Hypothalamus (tissue), 51 donors: ENCODE results near the gene ZC3H10.
A peak's percentile ranks its signal among the peaks of the same experiment; 100 is the strongest.
"Not testable (repeated sequence)": the region's sequence is repeated elsewhere in the genome, so short reads cannot be mapped to it uniquely, and the experiment has no call there.

Experiments
- DNase-seq, 51 donors: peaks; one replicate each; lab custom pipeline; 2025; lab: John Stamatoyannopoulos, UW

ZC3H10 gene, protein sequence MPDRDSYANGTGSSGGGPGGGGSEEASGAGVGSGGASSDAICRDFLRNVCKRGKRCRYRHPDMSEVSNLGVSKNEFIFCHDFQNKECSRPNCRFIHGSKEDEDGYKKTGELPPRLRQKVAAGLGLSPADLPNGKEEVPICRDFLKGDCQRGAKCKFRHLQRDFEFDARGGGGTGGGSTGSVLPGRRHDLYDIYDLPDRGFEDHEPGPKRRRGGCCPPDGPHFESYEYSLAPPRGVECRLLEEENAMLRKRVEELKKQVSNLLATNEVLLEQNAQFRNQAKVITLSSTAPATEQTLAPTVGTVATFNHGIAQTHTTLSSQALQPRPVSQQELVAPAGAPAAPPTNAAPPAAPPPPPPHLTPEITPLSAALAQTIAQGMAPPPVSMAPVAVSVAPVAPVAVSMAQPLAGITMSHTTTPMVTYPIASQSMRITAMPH

DNA sequence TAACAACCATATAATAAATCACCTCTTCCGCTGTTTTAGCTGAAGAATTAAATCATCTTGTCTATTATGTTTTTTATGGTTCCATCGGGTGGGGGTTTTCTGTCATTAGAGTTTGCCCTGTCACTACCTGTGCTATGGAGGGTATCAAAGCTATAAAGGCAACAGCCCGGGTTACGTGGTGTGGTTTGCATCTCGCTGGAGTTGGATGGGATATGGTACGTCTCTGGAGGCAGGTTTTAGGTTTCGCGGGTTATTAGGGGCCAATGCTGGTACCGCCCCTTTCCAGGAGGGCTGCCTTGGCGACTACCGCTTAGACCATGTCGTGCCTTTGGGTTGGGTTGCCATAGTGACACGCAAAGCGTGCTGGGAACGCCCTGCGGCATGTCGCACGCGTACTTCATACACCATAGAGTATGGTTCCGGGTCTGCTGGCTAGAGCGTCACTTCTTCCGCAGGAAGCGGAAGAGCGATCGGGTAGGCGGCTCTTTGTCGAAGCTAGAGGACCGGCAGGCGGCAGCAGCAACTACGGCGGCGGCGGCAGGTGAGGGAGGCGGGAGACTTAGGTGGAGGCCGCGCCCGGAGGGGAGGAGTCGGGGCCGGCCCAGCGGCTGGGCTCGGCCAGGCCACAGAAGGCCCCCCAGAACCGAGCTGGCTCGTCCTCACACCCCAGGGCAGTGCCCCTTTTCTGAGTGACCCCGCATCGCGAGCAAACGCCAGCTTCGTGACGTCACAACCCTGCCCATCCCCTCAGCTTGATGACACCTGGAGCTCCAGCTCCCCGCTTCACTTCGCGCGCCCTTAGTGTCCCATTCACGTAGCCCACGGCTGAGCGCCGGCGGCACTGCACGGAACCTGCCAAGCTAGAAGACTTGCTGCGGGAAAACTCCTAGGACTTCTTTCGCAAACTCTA lies at the start of gene ZC3H10:
Gene ZC3H10, plus strand, starts transcription at position 489 of the 910 bp plus-strand sequence. CDS start 2,297 bp downstream, outside the sequence.
- DNase-seq = peak; percentile 58 to 98 (median 93)

DNA sequence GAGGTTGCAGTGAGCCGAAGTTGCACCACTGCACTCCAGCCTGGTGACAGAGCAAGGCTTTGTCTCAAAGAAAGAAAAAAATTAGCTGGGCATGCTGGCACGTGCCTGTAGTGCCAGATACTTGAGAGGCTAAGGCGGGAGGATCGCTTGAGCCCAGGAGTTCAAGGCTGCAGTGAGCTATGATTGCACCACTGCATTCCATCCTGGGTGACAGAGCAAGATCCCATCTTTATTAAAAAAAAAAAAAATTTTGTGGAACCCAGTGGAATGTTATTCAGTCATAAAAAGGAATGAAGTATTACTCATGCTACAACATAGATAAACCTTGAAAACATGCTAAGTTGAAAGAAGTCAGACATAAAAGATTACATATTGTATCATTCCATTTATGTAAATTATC lies 46.4 kb upstream of the ZC3H10 start:
- DNase-seq = no peak

DNA sequence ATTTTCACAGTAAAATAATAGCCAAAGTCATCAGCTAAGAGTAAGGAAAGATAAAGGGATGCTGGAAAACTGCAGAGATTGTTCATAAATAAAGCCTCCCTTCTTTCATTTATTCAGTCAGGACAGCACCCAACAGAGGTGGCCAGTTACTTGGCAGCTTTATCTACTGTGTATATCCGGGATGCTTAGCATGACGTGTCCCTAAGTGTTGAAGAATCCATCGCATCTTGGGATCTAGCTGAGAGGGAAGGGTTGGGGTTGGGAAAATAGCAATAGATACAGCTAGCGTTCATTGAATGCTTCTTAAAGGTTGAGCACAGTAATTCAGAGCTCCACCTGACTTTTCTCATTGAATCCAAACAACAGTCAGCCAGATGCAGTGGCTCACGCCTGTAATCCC lies 43.7 kb upstream of the ZC3H10 start:
- DNase-seq = no peak

DNA sequence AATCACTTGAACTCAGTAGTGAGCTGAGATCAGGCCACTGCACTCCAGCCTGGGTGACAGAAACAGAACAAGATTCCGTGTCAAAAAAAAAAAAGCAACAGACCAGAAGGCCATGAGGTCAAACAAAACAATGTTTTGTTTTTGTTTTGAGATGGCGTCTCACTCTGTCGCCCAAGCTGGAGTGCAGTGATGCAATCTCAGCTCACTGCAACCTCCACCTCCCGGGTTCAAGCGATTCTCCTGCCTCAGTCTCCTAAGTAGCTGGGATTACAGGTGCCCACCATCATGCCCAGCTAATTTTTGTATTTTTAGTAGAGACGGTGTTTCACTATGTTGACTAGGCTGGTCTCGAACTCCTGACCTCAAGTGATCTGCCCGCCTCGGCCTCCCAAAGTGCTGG lies 40.1 kb upstream of the ZC3H10 start:
- DNase-seq = not testable (repeated sequence)

DNA sequence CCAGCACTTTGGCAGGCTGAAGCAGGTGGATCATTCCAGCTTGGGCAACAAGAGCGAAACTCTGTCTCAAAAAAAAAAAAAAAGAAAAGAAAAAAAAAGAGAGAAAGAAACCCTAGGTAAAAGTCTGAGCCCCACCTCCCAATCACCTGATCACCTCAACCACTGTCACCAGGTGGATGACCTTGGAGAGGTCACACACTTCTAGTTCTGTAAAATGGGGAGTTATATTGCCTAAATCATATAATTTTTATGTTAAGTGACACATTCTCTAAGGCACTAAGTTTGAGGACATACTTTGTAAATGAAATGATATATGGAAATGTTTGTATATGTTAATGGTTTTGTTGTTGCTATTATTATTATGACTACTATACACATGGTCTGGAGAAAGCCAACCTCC lies 39.6 kb upstream of the ZC3H10 start:
- DNase-seq = no peak

DNA sequence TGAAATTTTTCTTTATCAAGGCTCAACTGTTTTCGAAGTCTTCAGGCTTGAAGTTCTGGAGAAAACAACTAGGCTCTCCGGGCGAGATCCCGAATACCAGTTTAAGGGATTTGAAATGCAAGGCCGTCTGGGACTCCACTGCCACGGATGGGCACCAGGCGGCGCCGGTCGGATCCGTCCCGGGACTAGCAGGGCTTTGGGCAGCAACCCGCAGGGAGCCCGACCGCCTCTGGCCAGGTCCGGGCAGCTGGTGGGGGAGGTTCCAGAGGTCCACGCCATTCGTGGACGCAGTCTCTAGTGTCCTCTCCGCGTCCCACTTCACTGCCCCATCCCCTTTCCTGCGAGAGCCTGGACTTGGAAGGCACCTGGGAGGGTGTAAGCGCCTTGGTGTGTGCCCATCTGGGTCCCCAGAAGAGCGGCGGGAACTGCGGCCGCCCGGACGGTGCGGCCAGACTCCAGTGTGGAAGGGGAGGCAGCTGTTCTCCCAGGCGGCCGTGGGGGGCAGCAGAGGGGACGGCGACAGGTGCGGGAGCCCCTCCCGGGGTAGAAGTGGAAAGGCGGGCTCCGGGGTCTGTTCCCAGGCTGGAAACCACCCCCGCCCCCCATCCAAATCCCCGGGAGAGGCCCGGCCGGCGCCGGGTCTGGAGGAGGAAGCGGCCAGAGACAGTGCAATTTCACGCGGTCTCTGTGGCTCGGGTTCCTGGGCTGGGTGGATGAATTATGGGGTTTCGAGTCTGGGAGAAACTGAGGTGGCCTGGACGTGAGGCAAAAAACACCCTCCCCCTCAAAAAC lies 38.9 kb upstream of the ZC3H10 start:
- DNase-seq = peak in 50 of 51 donors; percentile 16 to 92 (median 72)

DNA sequence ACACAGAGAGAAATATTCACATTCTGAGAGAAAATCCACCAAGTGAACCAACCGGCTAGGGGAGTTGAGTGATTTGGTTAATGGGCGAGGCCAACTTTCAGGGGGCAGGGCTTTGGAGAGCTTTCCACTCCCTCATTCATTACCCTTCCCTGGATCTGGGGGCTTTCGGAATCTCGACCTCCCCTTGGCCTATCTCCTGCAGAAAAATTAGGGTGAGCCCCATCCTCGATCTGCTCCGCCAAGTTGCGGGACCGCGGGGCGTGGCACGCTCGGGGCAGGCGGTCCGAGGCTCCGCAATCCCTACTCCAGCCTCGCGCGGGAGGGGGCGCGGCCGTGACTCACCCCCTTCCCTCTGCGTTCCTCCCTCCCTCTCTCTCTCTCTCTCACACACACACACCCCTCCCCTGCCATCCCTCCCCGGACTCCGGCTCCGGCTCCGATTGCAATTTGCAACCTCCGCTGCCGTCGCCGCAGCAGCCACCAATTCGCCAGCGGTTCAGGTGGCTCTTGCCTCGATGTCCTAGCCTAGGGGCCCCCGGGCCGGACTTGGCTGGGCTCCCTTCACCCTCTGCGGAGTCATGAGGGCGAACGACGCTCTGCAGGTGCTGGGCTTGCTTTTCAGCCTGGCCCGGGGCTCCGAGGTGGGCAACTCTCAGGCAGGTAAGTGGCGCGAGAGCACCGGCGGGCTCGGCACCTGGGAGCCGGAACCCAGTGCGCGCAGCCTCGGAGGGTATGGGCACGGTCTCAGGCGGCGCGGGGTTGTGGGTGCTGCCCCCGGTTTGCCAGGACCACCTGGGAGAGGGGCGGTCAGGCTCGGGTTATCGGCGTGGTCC lies 38.1 kb upstream of the ZC3H10 start, which contains the start of gene ERBB3:
Gene ERBB3, plus strand, starts transcription at position 443 of the 833 bp plus-strand sequence. Its CDS starts 136 bp downstream, at position 579.
- peak in 47 of 51 donors; percentile 10 to 87 (median 59) for DNase-seq

DNA sequence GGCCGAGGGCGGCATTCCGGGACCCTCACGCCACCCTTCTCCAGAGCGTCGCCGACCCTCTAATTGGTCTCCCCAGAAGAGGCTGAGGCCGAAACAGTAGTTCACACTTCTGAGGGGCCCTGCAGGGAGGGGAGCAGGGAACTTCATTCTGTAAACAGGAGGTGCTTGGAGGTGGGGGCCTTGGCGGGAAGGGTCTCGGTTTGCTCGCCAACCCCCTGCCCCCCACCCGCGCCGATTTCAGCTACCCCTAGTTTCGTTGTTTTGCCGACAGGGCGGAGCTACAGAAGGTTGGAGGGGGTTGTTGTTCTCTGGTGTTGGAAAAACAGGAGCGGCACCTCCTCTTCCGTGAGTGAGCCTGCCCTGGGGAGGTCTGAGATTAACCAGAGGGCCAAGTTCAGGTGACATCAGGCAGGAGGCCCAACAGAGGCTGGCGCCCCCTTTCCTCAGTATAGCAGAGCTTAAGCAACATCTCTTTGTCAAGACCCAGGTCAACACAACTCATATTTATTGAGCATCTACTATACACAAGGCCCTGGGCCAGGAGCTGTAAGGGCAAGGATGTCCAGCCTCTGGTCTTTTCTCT lies 37.4 kb upstream of the ZC3H10 start:
- peak in 4 of 51 donors; percentile 8 to 44 (median 27) for DNase-seq

DNA sequence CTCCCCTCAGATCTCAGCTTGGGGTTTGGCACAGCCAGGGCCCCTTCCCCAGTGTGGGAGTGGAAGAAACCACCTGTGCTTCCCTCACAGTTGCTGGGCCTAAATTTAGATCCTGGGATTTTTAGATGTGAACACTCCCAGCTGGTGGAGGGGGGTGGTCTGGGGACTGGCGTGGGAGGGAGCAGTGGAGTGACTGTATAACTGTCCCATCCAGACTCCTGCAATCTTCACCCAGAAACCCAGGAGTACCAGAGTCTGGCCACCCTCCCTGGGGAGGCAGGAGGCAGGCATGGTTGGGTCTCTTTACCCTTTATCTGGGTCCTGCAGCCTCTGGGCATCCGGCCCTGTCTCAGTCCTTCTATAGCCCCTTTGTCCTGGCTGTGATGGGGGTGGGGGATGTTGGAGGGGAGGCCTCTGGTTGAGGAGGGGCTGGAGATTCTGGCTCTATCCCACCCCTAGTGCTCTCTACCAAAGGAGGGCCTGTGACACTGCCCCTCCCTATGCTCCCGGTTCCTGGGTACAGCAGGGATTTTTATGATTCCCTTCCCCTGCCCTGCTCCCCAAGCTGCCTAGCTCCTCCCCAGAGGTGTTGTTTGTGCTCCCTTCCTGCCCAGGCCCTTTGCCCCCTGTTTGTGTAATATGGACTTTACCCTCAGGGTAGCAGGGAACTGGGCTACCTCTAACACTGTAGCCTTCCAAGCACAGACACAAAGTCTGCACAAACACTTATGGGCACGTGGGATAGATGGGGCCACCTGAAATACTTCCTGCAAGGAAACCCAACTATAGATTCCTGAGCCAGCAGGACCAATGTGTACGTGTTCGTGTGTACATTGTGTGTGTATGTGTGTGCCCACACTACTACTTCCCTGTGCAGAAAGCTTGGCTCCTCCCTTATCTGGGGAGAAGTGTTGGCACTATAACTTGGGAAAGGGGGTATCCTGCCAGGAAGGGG lies 36.4 kb upstream of the ZC3H10 start:
- peak in 44 of 51 donors; percentile 2 to 74 (median 36) for DNase-seq

DNA sequence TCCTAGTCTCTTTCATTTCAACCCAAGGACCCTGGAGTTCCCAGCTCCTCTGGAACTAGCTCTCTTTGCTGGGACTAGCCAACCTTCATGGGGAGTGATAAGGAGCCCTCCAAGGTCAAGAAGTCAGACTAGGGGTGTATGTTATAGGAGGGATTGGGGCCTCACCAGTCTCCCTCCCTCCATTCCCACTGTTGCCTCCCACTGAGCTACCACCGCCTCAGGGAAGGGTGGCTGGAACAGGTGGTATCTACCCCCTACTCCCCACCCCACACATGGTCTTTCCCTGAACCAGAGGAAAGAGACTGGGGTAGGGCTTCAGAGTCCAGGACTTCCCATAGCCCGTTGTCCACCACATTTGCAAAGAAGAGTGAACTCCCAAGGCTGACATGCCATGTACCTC lies 35.7 kb upstream of the ZC3H10 start:
- DNase-seq = peak in 4 of 51 donors; percentile 24 to 48 (median 32)

DNA sequence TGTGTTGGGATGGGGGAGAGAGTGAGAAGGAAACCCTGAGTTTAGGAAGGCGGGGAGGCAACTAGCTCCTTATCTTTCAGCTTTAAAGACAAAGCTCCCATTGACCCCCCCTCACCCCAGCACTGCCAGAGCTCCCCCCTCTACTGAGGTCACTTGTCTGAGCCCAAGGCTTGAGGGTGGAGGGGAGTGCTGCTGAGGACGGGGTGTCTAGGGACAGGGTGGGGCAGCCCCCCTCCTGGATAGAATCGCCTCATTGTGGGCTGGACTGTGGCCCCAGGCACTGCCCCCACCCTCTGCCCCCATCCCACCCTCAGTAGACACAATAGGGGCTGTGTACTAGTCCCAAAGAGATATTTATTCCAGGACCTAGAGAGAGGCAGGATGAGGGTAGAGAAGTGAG lies 35.1 kb upstream of the ZC3H10 start:
- peak in 48 of 51 donors; percentile 5 to 94 (median 74) for DNase-seq

DNA sequence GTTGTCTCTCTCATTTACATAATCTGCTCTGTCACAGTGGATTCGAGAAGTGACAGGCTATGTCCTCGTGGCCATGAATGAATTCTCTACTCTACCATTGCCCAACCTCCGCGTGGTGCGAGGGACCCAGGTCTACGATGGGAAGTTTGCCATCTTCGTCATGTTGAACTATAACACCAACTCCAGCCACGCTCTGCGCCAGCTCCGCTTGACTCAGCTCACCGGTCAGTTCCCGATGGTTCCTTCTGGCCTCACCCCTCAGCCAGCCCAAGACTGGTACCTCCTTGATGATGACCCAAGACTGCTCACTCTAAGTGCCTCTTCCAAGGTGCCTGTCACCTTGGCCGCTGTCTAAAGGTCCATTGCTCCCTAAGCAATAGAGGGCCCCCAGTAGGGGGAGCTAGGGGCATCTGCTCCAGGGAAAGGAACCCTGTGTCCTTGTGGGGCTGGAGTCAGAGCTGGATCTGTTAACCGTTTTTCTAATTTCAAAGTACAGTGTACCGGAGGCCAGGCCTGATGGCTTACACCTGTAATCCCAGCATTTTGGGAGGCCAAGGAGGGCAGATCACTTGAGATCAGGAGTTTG lies 33.0 kb upstream of the ZC3H10 start:
- DNase-seq = peak in 2 of 51 donors; percentile 14 to 15

DNA sequence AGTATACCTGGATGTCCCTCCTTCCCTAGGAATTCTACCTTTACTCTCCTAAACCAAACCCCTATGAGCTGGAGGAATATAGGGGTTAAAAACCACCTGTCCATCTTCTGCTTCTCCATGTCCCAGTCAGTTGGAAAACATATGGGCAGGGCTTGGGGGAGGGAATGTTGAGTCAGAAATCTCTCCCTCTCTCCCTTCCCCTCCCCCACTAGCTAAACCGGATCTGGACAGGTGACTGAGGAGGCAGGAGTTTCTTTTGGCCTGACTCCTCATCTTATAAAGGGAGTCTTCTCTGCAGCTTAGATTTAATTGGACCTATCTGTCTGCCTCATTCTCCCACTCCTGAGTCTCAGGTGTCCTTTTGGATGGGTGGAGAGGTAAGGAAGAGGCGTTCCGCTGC lies 32.0 kb upstream of the ZC3H10 start:
- DNase-seq = no peak

DNA sequence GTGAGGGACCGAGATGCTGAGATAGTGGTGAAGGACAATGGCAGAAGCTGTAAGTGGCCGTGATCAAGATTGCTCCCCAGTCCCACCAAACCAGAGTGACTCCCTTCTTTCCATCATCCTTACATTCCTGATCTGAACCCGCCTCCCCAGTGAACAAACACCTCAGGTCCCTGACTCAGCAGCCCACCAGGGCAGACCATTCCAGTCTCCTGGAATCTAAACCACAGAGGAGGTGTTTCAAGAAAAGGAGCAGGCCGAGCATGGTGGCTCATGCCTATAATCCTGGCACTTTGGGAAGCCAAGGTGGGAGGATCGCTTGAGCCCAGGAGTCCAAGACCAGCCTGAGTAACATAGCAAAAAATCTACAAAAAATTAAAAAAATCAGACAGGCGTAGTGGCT lies 31.5 kb upstream of the ZC3H10 start:
- DNase-seq = no peak

DNA sequence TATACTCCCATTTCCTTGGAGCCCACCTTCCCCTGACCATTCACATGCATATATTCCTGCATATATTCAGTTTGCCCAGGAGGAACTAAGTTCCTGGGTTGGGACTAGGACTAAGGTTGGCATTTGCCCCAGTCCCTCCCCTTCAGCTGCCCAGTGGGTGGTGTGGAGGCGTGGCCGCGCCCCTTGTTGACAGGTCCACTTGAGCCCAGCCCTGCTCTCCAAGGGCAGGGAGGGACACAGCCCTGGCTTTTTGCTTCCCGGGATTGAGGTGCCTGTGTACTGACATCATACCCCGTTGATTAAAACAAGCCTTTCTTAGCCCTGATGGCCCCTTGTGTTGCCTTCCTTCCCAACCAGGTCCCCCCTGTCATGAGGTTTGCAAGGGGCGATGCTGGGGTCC lies 30.8 kb upstream of the ZC3H10 start:
- peak in 10 of 51 donors; percentile 2 to 19 (median 7) for DNase-seq

DNA sequence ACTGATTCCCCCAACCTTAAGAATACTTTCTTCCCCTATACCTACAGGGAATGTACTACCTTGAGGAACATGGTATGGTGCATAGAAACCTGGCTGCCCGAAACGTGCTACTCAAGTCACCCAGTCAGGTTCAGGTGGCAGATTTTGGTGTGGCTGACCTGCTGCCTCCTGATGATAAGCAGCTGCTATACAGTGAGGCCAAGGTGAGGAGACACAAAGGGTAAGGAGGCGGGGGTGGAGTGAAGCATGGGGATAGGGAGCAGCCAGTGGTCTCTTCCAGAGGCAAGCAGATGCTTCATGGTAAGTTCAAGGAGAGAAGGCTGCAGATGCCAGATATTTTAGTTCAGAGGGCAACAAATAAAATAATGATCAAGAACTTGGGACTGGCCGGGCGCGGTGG lies 20.3 kb upstream of the ZC3H10 start:
- no peak for DNase-seq

DNA sequence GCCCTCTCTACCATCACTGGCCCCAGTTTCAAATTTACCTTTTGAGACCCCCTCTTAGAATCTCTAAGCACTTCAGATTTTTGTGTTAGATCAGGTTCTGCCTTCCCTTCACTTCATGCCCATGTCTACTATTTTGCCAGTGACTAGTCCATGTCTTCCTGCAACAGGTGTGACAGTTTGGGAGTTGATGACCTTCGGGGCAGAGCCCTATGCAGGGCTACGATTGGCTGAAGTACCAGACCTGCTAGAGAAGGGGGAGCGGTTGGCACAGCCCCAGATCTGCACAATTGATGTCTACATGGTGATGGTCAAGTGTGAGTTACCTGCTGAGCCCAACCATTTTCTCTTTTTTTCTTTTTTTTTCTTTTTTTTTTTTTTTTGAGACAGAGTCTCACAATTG lies 19.5 kb upstream of the ZC3H10 start:
- DNase-seq = no peak

DNA sequence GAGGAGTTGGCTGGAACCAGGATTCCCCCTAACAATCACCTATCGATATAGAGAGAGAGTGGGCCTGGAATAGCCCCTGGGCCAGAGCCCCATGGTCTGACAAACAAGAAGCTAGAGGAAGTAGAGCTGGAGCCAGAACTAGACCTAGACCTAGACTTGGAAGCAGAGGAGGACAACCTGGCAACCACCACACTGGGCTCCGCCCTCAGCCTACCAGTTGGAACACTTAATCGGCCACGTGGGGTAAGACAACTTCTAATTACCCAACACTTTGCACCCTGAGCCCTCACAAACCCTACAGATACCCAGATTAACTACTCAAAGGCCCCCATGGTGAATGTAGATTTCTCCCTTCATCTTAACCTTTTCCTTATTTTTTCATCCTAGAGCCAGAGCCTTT lies 18.3 kb upstream of the ZC3H10 start:
- DNase-seq = no peak
